NCI-H2029 treated with DMSO at 0.1 percent for 48 hours (cell line): Measurements from ENCODE around the gene CD86.

Experiments used
- DNase-seq: peaks from one replicate; lab custom pipeline; 2025; lab: John Stamatoyannopoulos, UW

The CD86 gene

GRCh38 chr3:122092460-122093165 is 37.5 kb downstream of the CD86 start:
- no peak for DNase-seq

GRCh38 chr3:122094125-122094524 is 39.0 kb downstream of the CD86 start:
- DNase-seq = no peak

GRCh38 chr3:122094693-122095092 is 39.5 kb downstream of the CD86 start:
- no peak for DNase-seq

- DNase-seq = no peak
These were observed 42.0 kb downstream of the CD86 start for GRCh38 chr3:122097141-122097540.

- no peak for DNase-seq
These were observed 43.4 kb downstream of the CD86 start for GRCh38 chr3:122098611-122099010.

- DNase-seq = no peak
These were observed 44.1 kb downstream of the CD86 start for GRCh38 chr3:122099255-122099654.

- no peak for DNase-seq
These were observed 44.9 kb downstream of the CD86 start for GRCh38 chr3:122100083-122100482.

- no peak for DNase-seq
These were observed 45.7 kb downstream of the CD86 start for GRCh38 chr3:122100591-122101463.

- DNase-seq = peak; percentile 68
These were observed 46.5 kb downstream of the CD86 start for GRCh38 chr3:122101646-122102045.

- DNase-seq = no peak
These were observed 47.2 kb downstream of the CD86 start for GRCh38 chr3:122102191-122102935.

- DNase-seq = no peak
These were observed 48.8 kb downstream of the CD86 start for GRCh38 chr3:122103821-122104514.

- DNase-seq = no peak
These were observed 49.5 kb downstream of the CD86 start for GRCh38 chr3:122104515-122105194.

GRCh38 chr3:122105626-122106025 is 50.5 kb downstream of the CD86 start:
- DNase-seq = no peak

GRCh38 chr3:122107171-122107570 is 52.0 kb downstream of the CD86 start:
- no peak for DNase-seq

- DNase-seq = no peak
These were observed 56.8 kb downstream of the CD86 start for GRCh38 chr3:122111974-122112373.

GRCh38 chr3:122112754-122113153 is 57.6 kb downstream of the CD86 start:
- DNase-seq = no peak

- DNase-seq = no peak
These were observed 68.7 kb downstream of the CD86 start for GRCh38 chr3:122123850-122124249.

GRCh38 chr3:122132949-122133540 is 77.9 kb downstream of the CD86 start:
- no peak for DNase-seq

GRCh38 chr3:122146466-122146865 is 91.3 kb downstream of the CD86 start:
- no peak for DNase-seq

- no peak for DNase-seq
These were observed 93.9 kb downstream of the CD86 start for GRCh38 chr3:122148941-122149627.
